GM19452 (cell line): Measurements from ENCODE around the gene WDPCP.
"Not testable (repeated sequence)": the region's sequence is repeated elsewhere in the genome, so short reads cannot be mapped to it uniquely, and the experiment has no call there.

Source experiments
- ATAC-seq: cut with Tn5 transposase; IDR thresholded peaks from one replicate; pipeline ENCODE4 v1.9.1; 2021; ENCODE audit not compliant: unreplicated experiment

The WDPCP gene

DNA sequence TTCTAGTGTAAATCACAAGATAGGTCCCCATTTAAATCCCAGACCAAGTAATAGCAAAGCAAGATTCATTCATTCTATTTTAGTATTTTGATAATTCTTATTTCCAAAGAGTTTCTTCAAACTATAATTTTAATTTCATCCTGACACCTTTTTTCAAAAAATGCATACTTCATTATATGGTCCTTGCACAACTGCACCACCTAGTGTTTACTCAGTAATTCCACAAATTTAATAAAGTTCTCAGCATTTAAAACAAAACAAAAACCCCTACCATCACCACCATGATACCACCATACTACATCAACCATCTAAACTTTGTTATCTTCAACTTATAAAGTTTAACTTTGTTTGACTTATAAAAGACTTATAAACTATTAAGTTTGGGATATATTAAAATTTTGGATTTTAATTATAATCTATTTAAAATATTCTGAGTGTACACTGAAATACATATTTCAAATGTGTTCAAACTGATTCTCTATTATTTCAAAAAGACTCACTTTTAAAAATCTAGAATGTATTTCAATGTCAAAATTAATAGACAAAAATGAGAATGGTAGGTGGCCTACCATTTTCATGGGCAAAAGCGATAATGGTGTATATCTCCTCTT lies 44.2 kb downstream of the WDPCP start:
- no peak for ATAC-seq

DNA sequence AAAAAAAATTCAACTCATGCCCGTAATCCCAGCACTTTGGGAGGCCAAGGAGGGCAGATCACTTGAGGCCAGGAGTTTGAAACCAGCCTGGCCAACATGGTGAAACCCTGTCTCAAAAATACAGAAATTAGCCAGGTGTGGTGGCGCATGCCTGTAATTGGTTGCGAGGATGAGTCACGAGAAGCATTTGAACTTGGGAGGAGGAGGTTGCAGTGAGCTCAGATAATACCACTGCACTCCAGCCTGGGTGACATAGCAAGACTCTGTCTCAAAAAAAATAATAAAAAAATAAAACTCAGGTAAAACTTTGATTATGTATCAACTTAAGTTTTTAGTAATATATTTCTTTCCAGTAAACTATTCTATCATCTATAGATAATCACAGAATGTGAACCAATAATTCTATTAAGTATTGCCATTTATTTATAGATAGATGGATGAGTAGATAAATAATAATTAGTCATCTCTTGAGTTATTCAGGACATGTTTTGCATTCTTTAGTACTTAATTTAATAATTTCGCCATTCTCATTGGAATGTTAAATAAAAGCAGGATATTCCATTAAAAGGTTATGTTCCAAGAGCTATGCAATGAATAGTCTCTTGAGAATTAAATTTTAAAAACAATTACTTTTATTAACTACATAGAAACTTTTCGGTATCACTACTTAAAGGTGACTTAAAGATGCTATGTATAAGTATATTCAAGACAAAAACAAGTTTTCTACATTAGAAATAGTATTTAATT lies 48.7 kb downstream of the WDPCP start:
- ATAC-seq, result no peak

DNA sequence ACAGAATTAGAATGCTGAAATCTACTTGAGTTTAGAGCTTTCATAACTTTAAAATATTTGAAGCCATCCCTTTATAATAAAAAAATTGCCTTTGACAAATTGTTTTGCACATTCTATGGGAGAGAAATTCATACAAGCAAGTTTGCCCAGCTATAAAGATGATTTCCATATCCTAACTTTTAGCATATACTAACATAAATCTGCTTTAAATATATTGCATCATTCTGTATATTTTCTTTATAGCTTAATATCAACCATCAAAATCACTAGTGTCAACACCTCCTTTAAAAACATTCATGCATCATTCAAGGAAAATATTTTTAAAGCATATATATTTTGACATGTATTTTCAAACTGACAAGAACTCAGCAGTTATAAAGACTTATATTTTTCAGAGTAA lies 49.9 kb downstream of the WDPCP start:
- ATAC-seq, result no peak

DNA sequence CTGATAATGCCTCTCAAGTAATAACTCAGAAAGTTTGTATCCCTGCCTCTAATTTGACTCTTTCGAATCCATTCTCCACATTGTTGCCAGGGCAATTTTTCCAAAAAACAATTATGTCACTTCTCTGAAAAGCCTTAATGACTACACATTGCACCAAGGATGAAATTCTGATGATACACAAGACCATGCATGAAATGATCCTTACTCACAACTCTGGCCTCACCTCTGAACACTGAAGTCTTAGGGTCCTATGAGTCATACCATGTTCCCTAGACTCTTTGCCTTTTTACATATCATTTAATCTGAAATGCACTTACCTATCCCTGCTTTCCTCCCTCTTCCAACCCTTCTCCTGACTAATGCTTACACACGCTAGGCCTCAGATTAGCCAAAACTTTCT lies 51.0 kb downstream of the WDPCP start:
- no peak for ATAC-seq

DNA sequence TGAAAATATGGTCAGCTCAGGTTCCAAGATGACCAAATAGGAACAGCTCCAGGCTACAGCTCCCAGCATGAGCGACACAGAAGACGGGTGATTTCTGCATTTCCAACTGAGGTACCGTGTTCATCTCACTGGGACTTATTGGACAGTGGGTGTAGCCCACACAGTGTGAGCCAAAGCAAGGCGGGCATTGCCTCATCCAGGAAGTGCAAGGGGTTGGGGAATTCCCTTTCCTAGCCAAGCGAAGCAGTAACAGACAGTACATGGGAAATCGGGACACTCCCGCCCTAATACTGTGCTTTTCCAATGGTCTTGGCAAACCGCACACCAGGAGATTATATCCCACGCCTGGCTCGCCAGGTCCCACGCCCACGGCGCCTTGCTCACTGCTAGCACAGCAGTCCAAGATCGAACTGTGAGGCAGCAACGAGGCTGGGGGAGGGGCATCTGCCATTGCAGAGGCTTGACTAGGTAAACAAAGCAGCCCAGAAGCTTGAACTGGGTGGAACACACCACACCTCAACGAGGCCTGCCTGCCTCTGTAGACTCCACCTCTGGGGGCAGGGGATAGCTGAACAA lies 57.5 kb downstream of the WDPCP start:
- ATAC-seq, result no peak

DNA sequence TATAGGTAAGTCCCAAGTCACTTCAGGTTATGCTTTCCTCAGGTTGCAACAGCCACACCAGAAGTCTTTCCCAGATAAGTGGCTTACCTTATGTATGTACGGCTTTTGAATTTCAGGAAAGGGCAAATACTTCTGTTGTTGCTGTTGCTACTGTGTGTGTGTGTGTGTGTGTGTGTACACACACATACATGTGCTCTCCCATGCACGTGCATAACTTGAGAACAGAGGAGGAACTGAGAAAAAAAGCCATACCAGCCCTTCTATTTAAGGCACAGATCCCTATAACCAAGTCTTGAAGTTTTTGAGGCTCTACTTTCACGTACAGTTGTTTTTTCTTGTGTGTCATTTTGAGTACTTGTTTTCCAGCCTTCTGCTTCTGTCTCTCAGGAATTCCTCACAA lies 62.4 kb downstream of the WDPCP start:
- no peak for ATAC-seq

DNA sequence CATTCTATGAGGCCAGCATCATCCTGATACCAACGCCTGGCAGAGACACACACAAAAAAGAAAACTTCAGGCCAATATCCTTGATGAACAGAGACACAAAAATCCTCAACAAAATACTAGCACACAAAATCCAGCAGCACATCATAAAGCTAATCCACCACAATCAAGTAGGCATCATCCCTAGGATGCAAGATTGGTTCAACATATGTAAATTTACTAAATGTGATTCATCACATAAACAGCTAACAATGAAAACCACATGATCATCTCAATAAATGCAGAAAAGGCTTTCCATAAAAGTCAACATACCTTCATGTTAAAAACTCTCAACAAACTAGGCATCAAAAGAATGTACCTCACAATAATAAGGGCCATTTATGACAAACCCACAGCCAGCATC lies 65.3 kb downstream of the WDPCP start:
- ATAC-seq, result no peak

DNA sequence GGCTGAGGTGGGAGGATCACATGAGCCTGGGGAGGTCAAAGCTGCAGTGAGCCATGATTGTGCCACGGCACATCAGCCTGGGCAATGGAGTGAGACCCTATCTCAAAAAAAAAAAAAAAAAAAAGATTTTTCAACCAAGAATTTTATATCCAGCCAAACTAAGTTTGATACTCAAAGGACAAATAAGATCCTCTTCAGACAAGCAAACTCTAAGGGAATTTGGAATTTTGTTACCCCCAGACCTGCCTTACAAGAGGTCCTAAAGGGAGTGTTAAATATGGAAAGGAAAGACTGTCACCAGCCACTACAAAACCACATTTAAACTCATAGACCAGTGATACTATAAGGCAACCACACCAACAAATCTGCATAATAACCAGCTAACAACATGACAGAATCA lies 67.5 kb downstream of the WDPCP start:
- ATAC-seq, result no peak

DNA sequence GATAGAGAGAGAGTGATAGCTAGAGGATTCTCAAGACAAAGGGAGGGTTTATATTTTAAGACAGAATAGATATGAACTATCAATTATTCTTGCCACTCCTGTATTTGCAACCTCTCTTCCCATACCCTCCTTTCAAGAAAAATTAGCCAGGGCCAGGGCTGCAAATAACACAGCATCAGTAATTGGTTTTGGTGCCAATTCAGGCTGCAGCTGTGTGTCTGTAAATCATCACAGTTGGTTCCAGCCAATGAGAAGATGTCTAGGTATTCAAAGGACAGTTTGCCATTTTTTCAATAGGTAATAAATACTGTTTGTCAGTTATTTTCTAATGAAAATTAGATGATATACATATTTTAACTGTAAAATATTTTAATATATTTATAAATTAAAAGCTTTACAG lies 73.5 kb downstream of the WDPCP start:
- ATAC-seq, result no peak

DNA sequence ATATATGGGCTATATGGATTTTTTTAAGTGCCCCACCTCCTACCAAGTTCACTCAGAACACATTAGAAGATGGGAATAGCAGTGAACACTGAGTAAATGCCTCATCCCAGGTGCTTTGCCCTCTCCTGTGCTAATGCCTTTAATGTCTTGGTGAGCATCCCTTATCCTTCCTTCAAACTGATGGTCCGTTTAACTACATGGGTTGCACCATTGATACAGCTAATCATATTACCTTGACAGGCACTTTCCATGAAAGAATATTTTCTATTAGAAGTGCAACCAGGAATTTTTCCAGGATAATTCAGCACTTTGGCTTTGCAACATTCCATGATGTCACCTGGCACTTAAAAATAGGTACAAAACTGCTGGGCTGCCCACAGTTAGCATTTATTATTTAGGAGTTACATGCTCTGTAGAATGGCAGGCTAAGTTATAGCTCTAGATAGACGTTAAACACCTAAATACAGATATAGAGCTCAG lies 74.0 kb downstream of the WDPCP start:
- no peak for ATAC-seq

DNA sequence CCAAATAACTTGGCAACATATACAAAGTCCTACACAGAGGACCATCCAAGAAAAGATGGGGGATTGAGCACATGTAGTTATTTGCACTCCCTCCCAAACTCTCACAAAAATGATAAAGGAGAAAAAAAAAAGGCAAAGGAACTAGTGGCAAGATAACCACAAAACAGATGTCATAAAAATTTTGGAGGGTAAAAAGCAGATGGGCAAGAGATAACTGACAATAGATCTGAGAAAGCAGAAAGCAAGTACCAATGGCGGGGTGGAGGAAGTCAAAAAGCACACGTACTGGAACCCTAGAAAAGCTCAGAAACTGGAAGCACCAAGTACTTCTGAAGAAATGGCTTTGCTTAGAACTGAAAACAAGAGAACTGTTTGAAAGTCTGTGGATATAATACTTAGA lies 82.0 kb downstream of the WDPCP start:
- ATAC-seq, result no peak

DNA sequence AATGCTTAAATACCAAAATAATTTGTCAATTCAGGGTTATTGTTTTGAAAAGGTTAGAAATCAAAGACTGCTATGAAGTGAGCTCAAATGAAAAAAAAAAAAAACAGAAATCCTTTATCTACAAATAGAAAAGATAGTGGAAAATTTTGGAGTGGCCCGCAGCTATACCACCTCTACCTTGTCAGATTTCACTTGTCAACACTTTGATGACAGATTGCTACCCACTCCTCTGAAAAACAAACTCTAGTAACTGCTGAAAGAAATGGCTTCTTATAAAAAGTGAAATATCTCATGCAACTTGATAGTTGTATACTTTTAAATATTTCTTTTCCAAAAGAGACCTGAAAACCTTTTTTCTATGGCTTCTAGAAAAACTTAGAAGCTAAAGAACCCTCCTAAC lies 84.5 kb downstream of the WDPCP start:
- no peak for ATAC-seq

DNA sequence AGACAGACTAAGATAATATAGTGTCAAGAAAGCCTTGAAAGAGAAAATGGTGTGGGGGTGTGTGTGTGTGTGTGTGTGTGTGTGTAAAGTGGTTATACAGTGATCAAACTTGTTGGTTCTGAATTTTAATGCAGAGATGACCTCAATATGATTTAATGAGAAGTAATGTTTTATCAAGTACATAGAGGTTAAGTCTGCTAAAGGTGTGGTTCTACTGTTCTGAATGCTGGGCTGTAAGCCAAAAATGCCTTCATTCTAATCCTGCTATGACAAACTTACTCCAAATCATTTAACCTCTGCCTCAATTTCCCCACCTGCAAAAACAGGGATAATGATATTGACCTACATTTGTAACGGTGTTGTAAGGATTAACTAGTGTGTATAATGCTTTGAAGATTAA lies 87.9 kb downstream of the WDPCP start:
- ATAC-seq, result no peak

DNA sequence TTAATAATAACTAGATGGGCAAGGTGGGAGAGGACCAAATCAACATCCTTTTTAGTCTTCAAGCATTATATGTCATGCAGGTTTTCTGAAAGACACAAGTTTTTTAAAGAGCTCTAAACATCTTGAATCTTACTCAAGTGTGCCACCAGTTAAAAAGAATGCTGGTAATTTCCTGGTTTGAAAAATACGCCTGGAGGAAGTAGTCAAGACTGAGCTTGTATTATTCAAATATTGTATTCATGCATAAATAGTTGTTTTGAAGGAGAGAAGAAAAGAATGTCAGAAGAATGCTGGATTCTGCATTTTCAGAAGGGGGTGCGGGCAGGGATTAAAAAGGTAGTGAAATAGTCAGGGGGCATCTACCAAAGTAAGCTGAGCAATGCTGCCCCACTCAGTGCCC lies 90.7 kb downstream of the WDPCP start:
- no peak for ATAC-seq

DNA sequence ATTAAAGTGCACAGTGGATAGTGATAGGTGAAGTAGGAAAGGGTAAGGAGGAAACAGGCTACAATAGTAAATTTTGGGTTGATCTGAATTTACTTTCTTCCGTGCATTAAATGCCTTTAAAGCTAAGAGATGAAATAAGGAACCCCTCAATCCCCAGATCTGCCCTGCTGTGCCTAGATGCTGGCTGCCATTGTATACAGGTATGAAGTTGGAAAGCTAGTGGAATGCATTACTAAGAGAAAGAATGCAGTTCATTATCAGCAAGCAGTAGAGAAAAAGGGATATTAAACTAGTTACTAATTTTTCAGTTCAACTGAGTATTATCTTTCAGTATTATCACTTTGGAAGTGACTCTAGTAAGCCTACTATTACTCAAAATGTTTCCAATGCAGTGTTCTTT lies 93.3 kb downstream of the WDPCP start:
- ATAC-seq, result no peak

DNA sequence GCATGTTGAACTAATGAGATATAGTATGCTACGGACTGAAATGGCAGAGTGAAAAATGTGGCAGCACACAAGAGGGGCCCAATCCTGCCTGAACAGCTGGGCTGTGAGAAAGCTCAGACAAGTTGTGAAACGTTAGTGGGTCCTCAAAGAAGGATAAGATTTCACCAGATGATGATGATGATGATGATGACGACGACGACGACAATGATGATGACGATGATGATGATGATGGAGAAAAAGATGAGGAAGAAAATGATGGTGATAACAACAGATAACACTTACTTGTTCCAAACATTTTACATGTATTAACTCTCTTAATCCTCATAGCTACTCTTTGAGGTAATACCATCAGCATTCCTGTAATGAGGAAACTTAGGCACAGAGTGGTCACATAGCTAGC lies 94.2 kb downstream of the WDPCP start:
- no peak for ATAC-seq

DNA sequence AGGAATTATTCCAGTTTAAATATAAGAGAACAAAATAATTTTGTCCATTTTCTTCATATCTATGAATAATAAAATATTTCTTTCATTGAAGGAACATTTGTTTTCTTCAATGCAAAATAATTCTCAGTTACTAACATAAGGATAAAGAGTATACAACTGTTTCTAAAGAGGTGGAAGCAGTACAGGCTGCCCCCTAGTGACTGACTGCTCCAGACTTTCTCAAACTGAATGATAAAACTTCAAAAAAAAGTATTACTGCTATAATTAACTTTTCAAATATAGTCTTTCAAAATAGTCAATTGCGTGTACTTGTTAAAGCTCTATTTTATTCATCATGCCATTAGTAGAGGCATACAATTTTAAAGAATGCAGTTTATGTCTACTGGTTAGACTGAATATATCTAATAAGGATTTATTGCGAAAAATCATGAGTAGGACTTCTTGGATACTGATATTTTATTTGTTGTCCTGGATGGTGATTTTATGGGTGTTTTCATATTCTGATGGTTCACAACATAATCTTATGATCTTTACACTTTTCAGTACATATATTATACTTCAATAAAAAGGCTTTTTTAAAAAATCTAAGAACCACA lies 100.1 kb downstream of the WDPCP start:
- no peak for ATAC-seq

DNA sequence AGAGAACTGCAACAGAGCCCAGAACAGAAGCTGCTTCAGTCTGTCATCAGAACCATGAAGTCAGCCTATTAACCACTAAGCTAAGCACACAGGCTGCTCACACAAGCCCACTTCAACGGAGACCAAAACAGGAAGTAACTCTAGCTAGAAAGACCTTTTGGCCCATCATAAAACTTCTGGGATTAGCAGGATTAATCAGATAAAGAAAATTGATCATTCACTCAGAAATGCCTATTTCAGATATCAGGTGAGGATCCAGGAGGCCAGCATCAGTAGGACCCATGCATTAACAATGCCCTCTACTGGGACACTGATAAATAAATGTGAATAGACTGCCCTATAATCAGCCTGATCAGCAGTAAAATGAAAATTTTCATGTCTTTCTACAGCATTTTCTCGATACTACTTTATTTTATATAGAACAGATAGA lies 101.4 kb downstream of the WDPCP start:
- no peak for ATAC-seq

DNA sequence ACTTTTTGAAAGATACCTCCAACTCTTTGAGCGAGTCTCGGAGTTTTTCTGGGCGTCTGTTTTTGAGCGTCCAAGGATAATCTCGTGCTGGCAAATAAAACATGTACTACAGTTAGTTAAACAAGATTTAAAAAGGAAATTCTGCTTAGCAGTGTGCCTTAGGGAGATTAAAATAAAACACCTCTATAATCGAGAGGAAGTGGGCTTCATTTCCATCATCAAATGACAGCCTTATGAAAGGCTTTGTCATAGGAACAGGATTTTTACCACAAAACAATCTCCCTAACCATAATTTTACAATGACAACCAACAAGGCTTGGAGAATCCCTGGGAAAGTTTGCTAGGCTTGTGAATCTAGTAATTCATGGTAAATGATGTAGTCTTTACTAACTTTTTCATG lies 103.4 kb downstream of the WDPCP start:
- no peak for ATAC-seq

DNA sequence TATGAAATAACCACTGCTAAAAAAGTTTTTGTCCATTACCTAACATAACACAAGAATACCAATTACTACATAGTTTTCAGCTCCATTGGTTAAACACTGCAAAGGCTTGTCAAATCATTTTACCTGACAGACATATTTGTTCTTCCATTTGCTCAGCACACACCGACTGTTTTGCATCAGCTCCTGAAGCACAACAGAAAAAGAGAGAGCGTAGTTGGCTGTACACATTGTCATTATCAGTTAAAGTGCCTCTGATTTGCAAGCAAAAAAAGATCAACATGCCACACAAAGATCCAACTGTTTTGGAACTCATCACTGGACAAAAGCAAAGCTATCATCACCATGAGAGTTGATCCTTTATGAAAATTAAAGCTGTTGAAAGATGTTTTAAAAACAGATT lies 103.8 kb downstream of the WDPCP start:
- no peak for ATAC-seq

DNA sequence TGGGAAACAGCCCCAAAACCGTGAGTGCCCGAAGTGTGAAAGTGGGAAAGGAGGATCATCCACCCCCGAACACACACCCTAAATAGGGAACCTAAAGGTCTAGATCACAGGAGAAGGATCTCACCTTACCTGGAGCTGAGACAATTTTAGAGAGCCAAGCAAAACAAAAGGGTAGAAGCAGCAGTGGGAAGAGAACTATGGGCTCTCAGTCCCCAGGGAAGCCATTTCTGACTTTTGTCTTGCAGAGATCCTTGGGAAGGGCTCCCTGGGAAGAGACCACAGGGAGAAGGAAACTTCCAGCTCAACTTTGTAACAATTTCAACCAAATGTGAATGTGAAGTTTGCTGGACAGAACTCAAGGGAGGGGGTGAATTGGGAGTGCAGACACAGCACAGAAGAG lies 110.6 kb downstream of the WDPCP start:
- no peak for ATAC-seq

DNA sequence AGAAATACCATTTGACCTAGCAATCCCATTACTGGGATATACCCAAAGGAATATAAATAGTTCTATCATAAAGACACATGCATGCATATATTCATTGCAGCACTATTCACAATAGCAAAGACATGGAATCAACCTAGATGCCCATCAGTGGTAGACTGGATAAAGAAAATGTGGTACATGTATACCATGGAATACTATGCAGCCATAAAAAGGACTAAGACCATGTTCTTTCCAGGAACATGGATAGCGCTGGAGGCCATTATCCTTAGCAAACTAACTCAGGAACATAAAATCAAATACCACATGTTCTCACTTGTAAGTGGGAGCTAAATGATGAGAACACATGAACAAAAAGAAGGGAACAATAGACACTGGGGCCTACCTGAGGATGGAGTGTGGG lies 119.0 kb downstream of the WDPCP start:
- not testable (repeated sequence) for ATAC-seq
